GM21737 (cell line): ENCODE data around the gene CAPSL.
A peak's percentile ranks its signal among the peaks of the same experiment; 100 is the strongest.
"Not testable (repeated sequence)": the region's sequence is repeated elsewhere in the genome, so short reads cannot be mapped to it uniquely, and the experiment has no call there.

Experiments
- ATAC-seq: cut with Tn5 transposase; IDR thresholded peaks from one replicate; pipeline ENCODE4 v1.9.1; 2021; ENCODE audit warnings: mild to moderate bottlenecking, moderate library complexity; ENCODE audit not compliant: unreplicated experiment

CAPSL gene

DNA sequence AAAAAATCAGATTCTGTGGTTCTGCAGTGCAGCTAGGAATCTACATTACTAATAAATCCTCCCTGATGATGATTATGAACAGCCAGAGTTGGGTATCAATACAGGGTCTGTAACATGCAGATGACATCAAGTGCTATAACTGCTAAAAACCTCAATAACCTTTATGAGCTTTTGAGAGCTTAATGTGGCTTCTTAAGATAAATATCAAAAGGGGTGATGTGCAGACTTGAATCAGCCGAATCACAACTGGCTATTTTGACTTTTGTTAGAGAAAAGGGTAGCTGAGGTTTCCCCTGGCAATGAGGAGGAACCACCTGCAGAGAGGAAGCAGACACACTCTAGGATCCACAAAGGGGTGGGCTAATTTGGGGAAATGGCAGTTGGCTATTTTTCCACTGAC lies 30.2 kb downstream of the CAPSL start:
- ATAC-seq: no peak

DNA sequence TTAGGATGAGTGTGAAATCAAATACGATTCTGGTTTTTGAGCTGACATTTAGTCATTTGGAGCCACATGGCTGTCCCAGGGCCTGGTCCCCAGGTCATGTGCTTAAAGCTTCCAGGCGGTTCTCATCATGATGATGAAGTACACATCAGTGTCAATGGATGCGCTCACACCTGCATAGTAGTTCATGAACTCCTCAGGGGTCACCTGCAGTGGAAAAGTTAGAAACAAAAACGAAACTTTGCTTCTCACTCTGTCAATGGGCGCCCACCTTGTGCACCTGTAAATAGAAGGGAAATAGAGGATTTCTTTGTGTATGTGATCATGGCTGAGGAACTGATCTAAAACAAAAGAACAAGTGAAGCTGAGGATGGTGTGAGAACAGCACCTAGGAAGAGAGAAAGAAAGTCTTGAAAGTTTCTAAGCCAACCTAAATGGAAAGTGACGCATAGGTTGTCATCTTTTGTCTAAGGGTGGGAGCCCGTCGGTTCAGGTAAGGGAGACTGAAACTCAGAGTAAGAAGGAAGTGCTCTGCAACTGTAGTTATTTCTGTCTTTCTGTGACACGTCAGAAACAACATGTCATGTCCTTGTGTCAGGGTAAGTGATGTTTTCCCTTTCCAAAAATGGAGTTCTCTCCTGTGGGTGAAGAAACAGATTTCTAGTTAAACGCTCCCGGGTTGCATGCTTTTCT lies 33.8 kb downstream of the CAPSL start:
- ATAC-seq: no peak

DNA sequence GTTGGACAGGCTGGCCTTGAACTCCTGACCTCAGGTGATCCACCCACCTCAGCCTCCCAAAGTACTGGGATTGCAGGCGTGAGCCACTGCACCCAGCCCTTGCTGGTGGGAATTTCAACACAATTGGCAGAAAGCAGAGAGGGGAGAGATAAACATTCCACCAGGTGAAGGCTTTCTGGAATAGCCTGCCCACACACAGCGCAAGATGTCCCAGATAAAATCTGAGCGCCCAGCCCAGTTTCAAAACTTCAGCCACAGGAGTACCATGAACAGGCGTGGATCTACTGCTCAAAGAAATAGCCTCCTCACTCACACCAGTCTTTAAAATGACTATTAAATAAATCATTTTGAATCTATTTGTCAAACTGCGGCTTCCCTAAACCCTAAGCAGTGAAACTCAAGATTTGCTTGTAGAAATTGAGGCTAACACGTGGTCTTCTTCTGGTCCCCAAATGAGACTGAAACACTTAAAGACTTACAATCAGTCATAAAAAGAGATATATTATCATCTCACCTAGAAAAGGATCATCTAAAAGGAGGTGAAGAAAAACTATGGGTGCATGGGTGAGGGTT lies 34.7 kb downstream of the CAPSL start:
- ATAC-seq: no peak

DNA sequence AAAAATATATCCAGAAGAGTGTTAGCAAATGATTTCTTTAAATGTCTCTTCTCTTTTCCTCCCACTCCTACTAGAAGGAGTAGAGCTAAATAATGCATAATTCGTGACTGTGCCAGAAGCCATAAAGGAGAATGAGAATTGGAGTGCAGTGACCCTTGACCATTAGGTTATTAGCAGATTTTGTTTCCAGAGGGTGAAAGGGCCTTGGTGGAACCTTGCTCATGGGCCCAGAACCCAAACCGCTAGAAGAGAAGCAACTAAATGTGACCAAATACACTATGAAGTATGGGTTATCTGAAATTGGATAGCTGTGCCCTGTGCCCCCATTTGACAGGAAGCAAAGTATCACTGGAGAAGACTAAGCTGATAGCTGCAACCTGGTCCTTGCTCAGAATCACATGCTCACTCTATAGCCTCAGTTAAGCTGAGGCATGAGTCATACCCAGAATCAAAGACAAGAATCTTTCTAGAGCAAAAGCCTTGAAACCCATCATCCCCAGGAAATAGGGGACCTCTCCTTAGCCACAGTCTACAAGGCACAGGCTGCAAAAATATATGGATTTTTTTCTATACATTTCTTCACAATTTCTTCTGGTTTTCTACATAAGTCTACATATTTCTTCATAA lies 36.3 kb downstream of the CAPSL start:
- ATAC-seq: peak; percentile 57

DNA sequence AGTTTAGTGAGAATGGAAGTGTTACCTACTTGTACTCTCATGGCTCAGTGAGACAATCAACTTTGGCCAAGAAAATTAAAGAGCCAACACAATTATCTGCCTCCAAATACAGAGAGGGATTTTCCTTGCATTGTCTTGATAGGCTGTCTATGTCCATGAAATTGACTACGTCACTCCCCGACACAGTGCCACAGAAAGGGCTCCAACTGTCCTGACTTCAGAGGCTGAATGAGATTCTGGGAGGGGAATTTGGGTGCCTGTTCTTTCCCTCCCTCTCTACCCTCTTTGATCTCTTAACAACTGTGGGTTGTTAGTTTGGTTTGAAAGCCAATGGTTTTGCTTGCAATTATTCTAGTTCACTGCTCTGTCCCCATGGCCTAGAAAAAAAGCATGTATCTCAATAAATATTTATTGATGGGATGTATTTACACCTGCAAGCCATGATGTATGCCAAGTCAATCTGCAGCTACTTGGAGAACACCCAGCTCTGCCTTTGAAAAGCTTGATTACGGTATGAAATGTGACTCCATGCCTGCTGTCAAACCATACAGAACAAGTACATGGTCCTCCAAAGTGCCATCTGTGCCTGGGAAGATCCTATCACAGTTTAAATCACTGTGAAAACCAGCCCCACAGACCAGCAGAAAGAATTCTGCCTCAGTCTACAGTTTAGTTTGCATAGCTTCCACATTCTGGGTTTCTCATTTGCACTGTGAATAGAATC lies 37.3 kb downstream of the CAPSL start:
- no peak for ATAC-seq

DNA sequence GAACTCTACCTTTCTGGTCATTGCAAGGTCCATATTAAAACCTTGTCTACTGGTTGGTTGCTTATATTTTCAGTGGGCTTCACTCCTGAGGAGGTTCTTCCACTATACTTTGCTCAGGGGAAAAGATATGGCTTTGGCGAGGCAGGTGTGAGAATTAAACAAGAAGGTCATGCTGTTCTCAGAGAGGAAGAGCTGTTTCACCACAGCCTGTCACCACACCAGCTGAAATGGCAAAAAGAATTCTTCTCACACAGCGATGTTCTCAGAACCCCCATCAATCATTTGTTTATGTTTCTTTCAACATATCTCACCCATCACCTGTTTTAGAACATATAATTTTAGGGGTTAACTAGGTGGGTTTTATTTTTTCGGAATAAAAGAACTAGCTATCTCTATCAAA lies 38.6 kb downstream of the CAPSL start:
- ATAC-seq: no peak

DNA sequence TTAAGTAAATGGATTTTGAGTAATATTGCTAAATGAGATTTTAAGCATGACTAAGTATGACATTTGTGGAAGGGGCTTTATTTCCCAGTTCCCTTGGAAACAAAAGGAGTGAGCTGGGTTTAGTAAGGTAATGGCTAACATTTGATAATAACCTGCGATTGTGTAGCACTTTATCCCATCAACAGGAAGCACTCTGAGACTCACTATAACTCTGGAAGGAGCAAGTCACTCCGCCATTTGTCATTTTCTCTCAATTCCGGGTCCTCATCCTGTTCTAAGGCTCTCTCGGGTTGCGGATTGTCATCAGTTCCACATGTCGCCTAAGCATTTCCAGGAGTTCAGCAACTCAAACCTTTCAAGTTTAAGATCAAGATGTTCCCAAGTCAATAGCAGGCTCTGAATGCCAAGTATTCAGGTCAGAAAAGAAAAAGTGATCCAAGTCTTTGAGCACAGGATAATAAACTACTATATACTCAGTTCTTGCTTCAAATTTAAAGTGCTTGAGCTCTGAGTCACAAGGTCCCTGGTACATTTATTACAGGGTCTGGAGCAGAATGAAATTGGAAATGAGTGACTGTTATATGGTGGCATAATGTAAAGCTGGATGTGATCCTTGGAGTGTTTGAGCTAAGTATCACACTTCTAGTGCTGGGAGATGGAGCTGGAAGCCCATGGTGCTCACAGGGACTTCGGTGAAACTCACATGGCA lies 39.3 kb downstream of the CAPSL start:
- no peak for ATAC-seq

DNA sequence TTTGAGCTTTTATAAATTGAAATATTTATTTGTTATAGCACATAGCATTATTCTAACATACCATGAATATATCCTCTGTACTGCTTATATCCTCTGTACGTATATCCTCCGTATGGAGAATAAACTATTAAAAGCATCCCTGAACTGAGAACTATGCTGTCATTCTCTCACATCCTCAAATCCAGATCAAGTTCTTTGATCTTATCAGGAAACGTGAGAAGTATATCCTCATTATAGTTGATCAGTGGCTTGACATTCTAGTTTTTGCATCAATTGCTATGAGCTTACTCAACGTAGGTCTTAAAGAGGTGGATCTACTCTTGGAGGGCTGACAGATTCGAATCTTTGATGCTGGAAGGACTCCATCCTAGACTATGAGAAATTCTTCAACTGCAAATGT lies 44.3 kb downstream of the CAPSL start:
- no peak for ATAC-seq

DNA sequence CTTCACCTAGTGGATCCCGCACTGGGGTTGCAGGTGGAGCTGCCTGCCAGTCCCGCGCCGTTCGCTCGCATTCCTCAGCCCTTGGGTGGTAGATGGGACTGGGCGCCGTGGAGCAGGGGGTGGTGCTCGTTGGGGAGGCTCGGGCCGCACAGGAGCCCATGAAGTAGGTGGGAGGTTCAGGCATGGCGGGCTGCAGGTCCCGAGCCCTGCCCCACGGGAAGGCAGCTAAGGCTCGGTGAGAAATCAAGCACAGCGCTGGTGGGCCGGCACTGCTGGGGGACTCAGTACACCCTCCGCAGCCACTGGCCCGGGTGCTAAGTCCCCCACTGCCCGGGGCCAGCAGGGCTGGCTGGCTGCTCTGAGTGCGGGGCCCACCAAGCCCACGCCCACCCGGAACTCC lies 45.6 kb downstream of the CAPSL start:
- not testable (repeated sequence) for ATAC-seq

DNA sequence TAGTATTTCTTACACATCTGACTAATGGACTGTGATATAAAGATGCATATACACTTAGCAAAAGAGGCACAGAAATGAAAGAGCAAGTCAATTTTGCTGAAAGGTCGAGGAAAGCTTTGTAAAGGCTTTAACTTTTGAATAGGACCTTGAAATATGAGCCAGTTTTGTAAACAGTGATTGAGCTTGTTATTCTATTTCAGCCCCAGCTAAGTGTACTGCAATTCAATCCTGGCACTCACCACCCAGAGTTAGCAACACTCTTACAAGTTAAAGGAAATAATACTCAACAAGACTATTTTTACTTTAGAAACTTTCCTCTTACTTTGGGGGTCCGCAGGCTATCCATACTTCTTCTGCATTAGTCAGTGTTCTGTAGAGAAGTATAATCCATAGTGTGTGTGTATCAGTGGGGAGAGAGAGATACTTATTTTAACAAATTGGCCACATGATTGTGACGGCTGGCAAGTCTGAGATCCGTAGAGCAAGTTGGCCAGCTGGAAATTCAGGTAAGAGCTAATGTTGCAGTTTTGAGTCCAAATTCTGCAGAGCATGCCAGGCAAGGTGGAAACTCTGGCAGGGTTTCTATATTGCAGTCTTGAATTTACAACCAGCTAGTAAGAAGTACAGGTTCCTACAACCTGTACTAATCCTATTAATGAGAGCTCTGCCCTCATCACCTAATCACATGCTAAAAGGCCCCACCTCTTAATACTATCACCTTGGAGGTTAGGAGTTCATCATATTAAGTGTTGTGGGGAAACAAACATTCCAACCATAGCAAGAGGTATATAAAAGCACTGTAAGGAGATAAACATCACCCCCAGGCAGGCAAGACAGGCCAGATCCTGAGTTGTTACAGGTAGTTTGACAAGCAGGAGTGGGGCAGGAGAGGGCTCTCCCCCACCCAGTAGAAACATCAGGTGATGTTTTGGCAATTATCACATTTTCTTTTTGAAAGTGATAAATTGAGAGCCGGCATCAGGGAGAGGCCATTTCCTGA lies 48.1 kb downstream of the CAPSL start:
- ATAC-seq: no peak

DNA sequence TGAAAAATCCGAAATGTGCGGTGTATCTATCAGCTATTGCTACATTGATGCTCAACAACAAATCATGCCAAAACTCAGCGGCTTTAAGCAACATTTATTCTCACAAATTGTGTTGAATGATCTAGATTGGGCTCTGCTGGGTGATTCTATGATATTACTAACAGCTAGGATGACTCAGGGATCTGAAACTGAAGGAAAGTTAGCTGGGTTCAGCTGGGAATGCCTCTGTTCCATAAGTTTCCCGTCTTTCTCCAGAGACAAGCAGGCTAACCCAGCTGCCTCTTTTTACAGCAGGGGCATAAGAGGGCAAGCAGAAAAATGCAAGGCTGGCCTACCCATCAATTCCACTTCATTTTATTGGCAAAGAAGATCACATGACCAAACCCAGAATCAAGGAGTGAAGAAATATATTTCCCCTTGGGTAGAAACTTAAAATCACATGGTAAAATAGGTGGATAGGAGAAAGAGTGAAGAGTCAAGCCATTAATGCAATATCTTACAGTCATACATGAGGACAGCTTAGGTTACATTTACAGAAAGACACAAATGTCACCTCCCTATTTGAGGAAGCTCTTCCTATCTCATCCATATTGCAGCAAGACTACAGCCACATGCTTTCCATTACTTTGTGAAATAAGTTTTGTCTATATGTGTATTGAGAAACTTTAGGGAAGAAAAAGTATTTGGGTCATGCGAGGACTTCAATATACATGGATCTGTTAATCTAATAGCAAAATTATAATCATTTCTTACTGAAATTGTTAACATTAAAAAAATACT lies 50.9 kb downstream of the CAPSL start:
- ATAC-seq: no peak

DNA sequence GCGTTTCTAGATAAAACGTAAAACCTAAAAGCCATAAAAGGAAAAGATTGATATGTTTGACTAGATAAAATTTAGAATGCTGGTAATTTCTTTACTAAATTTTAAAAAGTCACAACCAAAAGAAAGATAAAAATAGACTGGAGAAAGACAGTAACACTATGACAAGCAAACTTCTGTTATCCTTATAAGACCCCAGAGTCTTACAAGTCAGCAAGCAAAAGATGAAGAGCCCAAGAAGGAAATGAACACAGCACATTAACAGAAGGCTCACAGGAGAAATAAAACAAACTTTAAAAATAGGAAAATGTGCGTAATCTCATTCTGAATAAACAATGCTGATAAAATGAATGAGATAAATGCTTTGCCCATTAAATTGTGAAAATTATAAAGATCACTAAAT lies 52.0 kb downstream of the CAPSL start:
- ATAC-seq: no peak

DNA sequence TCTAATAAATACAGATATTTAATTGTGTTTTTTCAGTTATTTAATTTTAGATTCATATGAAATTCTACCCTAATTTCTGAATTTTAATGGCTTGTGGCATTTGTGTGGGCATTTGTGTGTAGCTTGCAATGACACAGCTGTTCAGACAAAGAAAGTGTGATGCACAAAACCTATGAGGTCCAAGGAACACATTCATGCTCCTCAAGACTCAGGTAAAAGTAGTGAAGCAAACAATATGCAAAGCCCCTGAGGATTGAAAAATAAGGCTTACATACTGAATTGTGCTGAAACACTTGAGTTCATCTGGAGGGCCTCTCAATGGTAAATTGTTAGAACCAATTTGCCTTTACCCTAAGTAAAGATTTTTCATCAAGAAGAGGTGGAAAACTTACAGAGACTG lies 53.6 kb downstream of the CAPSL start:
- ATAC-seq: no peak

DNA sequence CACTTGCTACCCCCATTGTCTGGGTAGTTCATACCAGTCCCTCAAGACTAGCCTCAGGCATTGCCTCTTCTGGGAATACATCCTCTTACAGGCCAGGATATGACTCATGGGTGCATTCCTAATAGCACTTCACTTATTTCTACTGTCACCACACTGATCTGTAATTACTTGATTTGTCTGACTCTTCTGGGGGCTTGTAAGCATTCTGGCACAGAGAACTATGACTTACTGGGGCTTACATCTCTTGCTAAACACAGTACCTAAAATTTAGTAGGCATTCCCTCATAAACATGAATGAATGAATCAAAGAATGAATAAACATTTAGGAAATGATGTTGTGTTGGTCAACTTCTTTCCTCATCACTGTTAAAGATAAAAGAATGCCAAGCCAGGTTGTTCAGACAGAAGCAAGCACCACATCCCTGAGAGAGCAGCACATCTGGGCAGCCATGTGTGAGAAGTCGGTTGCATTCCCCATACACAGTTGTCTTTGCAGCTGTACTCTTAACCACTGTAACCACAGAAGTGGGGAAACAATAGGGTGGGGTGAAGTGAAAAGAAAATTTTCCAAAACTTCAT lies 54.1 kb downstream of the CAPSL start:
- ATAC-seq: no peak

DNA sequence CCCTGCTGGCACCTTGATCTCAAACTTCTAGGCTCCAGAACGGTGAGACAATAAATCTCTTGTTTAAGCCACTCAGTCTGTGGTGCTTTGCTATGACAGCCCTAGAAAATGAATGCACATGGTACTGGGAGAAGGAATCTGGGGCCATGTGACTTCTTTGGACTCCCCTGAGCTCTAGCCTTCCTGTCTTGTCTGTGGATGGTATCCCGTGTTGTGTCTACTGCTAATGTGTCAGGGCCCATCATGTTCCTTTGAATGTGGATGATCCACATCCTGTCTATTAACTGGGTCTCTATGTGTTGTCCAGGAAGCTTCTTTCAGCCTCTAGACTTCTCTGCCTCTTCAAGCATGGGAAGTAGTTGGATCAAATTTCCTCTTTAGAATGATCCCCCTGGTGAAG lies 56.7 kb downstream of the CAPSL start:
- no peak for ATAC-seq

DNA sequence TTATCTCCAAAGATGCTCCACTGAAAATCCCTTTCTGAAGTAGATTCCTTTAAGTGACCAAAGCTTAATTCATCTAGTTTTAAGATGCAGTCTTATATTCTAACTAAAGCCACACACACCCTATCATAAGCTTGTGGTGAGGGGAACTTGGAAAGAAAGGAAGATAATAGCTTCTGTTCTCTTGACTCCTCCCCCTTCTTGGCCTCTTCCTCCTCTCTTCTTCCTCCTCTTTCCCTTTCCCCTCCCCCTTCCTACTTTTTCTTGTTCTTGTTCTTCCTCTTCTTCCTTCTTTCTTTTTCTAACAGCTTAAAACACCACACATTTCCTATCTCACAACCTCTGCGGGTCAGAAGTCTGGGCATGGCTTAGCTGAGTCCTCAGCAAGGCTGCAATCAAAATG lies 58.3 kb downstream of the CAPSL start:
- ATAC-seq: no peak

DNA sequence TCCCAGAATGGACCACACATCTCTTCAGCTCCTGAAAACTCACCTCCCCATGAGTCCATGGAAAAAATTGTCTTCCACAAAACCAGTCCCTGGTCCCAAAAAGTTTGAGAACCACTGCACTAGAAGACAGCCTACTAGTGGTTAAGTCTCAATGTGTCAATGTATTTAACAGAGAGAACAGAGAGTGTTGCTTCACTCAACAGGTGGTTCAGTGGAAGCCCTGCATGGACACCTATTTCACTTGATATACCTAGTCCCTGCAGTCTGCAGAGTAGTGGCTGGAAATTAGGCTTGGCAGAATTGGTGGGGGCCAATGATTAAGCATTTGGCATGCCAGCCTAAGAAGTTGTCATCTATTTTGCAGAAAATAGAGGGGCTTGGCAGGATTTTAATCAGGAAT lies 58.8 kb downstream of the CAPSL start:
- ATAC-seq: no peak

DNA sequence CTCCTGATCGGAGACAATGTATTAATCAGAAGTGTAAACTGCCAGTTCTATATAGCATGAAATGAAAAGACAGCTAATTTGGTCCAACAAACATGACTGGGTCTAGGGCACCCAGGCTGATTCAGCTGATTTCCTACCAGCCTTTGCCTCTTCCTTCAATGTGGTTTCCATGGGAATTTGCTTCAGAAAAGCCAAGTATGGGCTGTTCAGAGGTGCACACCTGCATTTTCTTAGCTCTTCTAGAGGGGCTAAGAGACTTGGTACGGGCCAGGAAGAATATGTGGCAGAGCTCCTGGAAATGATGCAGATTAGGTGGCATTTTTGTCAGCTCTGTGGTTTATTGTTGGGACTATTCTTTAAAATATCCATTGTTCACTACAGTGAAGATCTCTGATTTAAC lies 59.3 kb downstream of the CAPSL start:
- no peak for ATAC-seq

DNA sequence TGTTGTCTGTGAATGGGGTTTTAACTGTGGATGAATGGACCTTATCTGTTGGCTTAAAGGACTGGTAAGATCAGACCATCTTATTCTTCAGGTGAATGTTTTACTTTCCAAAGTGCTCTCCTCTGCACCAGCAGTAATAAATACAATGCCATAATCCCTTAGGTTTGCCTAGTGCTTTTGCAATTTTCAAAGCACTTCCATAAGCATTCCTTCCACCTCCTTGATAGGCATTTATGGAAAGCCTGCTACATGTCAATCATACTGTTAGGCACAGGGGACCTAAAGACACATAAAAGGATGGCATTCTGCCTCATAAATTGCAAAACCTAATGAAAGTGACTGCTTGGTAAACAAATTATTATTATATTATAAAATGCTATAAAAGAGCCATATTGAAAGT lies 60.3 kb downstream of the CAPSL start:
- no peak for ATAC-seq
